SK-N-SH treated with all-trans-retinoic acid at 6 μM for 48 hours (cell line): Measurements from ENCODE around the gene NARS2.

Source experiments
- ARNTL ChIP-seq: fragments of 450-650 bp; formaldehyde crosslinking; IDR thresholded peaks from 2 replicates; pipeline ENCODE4 v1.5.0; 2020; ENCODE audit warnings: low read depth, mild to moderate bottlenecking, moderate library complexity, borderline replicate concordance
- GLIS3 ChIP-seq: fragments of 250-450 bp; sonication (Bioruptor Pico); IDR thresholded peaks from 2 replicates; pipeline ENCODE4 v1.5.0; 2020; ENCODE audit warnings: mild to moderate bottlenecking, moderate library complexity
- ISL1 ChIP-seq: fragments of 250-450 bp; sonication (Bioruptor Pico); IDR thresholded peaks from 2 replicates; pipeline ENCODE4 v2.1.2; 2022; ENCODE audit warnings: mild to moderate bottlenecking, moderate library complexity
- PATZ1 ChIP-seq: fragments of 250-450 bp; sonication (Bioruptor Pico); IDR thresholded peaks from 2 replicates; pipeline ENCODE4 v1.8.0; 2020; ENCODE audit warnings: mild to moderate bottlenecking, moderate library complexity, borderline replicate concordance
- POU6F1 ChIP-seq: fragments of 250-450 bp; sonication (Bioruptor Pico); IDR thresholded peaks from 2 replicates; pipeline ENCODE4 v1.8.0; 2021; ENCODE audit warnings: low read depth, mild to moderate bottlenecking, moderate library complexity, borderline replicate concordance
- RARB ChIP-seq: fragments of 250-450 bp; sonication (Bioruptor Pico); IDR thresholded peaks from 2 replicates; pipeline ENCODE4 v1.8.0; 2021; ENCODE audit warnings: mild to moderate bottlenecking, moderate library complexity
- SNAI2 ChIP-seq: fragments of 250-450 bp; sonication (Bioruptor Pico); IDR thresholded peaks from 2 replicates; pipeline ENCODE4 v1.5.0; 2020; ENCODE audit warnings: mild to moderate bottlenecking, moderate library complexity
- TCF4 ChIP-seq: fragments of 250-450 bp; sonication (Bioruptor Pico); IDR thresholded peaks from 2 replicates; pipeline ENCODE4 v1.8.0; 2021; ENCODE audit warnings: mild to moderate bottlenecking, moderate library complexity, borderline replicate concordance
- ZFP30 ChIP-seq: fragments of 450-650 bp; formaldehyde crosslinking; IDR thresholded peaks from 2 replicates; pipeline ENCODE4 v1.5.0; 2022; ENCODE audit warnings: mild to moderate bottlenecking, moderate library complexity
- ZNF8 ChIP-seq: fragments of 450-650 bp; formaldehyde crosslinking; IDR thresholded peaks from 2 replicates; pipeline ENCODE4 v1.5.0; 2020; ENCODE audit warnings: mild to moderate bottlenecking, moderate library complexity

- TF ChIP-seq GLIS3 (CRISPR knock-in tag) (no peak), PATZ1 (CRISPR knock-in tag) (no peak), ZFP30 (CRISPR knock-in tag) (no peak), ZNF8 (no peak), TCF4 (CRISPR knock-in tag) (no peak), RARB (CRISPR knock-in tag) (no peak), ARNTL (no peak), SNAI2 (CRISPR knock-in tag) (no peak), POU6F1 (CRISPR knock-in tag) (no peak), ISL1 (CRISPR knock-in tag) (no peak)
Measured at GRCh38 chr11:78467370-78467769, 107.3 kb downstream of the NARS2 start.
